Measurements from ENCODE around the gene RAB3IL1.
"Not testable (repeated sequence)": the region's sequence is repeated elsewhere in the genome, so short reads cannot be mapped to it uniquely, and the experiment has no call there.

The RAB3IL1 gene

DNA sequence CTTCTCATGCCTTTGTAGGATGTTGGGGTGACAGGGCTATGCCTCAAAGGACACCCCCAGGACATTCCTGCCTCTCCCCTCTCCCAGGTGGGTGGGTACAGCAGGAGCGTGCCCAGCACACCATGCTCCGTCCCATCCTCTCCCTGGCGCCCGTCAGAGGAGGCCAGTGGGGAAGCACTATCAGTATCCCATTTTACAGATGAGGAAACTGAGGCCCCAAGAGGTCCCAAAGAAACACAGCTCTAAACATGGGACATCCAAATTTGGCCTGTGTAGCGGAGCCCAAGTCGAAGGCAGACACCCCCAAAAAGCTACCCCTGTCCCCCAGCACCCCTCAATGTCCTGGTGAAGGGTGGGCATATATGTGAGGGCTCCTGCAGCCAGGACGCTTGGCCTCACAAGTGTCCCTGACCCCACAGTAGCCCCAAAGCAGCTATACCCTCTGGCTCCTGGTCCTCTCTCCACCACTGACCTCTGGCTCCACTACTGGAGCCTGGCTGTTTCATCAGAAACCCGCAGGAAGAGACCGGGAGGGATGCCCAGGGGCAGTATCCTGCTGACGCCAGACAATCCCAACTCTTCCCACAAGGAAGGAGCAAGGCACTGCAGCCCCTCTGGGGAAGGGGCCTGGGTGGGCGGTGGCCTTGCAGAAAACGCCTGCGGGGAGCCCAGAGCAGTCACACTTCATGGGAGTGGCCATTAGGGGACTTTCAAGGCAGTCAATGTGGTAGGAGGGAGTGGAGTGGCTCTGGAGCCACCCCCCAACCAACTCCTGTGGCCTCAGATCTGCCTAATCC lies 31.4 kb downstream of the RAB3IL1 start:
- TF ChIP-seq, protein P1, sequence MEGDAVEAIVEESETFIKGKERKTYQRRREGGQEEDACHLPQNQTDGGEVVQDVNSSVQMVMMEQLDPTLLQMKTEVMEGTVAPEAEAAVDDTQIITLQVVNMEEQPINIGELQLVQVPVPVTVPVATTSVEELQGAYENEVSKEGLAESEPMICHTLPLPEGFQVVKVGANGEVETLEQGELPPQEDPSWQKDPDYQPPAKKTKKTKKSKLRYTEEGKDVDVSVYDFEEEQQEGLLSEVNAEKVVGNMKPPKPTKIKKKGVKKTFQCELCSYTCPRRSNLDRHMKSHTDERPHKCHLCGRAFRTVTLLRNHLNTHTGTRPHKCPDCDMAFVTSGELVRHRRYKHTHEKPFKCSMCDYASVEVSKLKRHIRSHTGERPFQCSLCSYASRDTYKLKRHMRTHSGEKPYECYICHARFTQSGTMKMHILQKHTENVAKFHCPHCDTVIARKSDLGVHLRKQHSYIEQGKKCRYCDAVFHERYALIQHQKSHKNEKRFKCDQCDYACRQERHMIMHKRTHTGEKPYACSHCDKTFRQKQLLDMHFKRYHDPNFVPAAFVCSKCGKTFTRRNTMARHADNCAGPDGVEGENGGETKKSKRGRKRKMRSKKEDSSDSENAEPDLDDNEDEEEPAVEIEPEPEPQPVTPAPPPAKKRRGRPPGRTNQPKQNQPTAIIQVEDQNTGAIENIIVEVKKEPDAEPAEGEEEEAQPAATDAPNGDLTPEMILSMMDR (conservative IDR thresholded peaks at IDR 0.05; ENCODE audit: low read depth, low read length): no peak
- no peak for DNase-seq (ENCODE audit: low read depth)
- no peak overlapping the region for H3K4me3 ChIP-seq (ENCODE audit: low read depth, low read length)

DNA sequence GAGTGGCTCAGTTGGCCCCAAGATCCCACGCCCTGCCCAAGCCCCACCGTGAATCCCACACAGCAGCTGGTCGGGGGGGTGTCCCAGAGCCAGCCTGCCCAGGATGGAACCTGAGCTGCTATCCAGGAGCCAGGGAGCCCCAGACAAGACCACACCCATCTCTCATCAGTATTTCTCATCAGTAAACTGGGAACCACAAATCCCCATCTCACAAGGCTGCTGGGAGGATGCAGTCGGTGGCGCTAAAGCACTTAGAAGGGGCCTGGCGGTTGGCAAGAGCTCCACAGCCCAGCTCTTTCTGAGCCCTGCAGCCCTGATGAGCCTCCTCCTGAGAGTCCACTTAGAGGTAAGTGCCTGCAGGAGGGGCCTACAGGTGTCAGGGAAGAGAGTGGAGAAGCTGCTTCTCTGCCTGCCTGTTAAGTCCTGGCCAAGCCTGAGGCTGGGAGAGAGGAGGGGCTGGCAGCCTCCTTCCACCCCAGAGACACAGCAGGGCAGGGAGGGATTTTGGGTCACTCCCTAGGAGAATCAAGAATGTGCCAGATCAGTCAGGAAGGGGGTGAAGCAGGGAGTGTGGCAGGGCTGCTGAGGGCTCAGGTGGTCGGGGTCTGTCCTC lies 32.1 kb downstream of the RAB3IL1 start:
- TF ChIP-seq, protein P1 (conservative IDR thresholded peaks at IDR 0.05; ENCODE audit: low read depth, low read length): no peak
- no peak overlapping the region for H3K4me3 ChIP-seq (ENCODE audit: low read depth, low read length)
- no peak for DNase-seq (ENCODE audit: low read depth)

DNA sequence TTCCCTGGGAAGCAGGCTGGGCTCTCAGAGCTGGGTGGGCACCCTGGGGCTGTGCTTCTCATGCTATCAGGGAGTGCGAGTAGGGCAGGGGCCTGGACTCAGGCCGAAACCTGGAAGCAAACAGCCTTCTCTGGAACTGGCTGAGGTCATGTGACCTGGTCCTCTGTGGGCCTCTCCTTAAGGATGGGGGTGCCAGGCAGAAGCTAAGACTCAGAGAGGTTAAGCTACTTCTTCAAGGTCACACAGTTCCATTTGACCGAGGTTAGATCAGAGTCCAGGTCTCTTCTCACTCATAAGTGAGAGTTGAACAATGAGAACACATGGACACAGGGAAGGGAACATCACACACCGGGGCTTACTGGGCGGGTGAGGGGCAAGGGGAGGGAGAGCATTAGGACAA lies 33.4 kb downstream of the RAB3IL1 start:
- no peak overlapping the region for H3K4me3 ChIP-seq (ENCODE audit: low read depth, low read length)
- TF ChIP-seq, protein P1 (conservative IDR thresholded peaks at IDR 0.05; ENCODE audit: low read depth, low read length): no peak
- DNase-seq (ENCODE audit: low read depth): no peak

DNA sequence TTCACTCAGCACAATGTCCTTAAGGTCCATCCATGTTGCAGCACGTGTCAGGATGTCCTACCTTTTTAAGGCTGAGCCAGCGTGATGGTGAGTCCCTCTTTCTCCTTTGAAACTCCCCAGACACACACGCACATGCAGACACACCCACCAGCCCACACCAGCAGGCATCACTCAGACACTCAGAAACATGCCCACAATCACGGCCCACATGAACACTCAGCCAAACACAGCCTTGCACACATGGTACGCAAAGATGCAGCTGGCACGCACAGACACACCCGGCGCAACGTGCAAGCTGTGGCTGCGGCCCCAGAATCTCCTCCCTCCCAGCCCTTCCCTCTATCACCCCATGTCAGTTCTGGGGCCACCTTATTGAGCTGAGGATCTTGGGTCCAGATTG lies 34.0 kb downstream of the RAB3IL1 start:
- no peak for DNase-seq (ENCODE audit: low read depth)
- TF ChIP-seq, protein P1 (conservative IDR thresholded peaks at IDR 0.05; ENCODE audit: low read depth, low read length): no peak
- no peak overlapping the region for H3K4me3 ChIP-seq (ENCODE audit: low read depth, low read length)

DNA sequence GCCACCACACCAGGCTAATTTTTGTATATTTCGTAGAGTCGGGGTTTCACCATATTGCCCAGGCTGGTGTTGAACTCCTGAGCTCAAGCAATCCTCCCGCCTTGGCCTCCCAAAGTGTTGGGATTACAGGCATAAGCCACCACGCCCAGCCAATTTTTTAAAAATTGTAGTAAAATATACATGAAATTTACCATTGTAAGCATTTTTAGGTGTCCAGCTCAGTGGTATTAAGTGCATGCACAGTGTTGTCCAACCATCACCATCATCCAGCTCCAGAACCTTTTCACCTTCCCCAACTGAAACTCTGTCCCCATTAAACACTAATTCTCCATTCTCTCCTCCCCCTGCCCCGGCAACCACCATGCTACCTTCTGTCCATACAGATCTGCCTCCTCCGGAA lies 34.5 kb downstream of the RAB3IL1 start:
- TF ChIP-seq, protein P1 (conservative IDR thresholded peaks at IDR 0.05; ENCODE audit: low read depth, low read length): no peak
- no peak overlapping the region for H3K4me3 ChIP-seq (ENCODE audit: low read depth, low read length)
- DNase-seq (ENCODE audit: low read depth): no peak

DNA sequence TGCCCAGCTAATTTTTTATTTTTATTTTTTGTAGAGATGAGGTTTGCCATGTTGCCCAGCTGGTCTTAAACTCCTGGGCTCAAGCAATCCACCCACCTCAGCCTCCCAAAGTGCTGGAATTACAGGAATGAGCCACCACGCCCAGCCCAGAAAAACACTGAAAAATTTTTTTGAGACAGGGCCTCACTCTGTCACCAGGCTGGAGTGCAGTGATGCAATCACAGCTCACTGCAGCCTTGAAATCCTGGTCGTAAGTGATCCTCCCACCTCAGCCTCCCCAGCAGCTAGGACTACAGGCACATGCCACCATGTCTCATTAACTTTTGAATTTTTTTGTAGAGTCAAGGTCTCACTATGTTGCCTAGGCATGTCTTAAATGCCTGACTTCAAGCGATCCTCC lies 35.1 kb downstream of the RAB3IL1 start:
- not testable (repeated sequence) for DNase-seq (ENCODE audit: low read depth); H3K4me3 ChIP-seq (ENCODE audit: low read depth, low read length)

DNA sequence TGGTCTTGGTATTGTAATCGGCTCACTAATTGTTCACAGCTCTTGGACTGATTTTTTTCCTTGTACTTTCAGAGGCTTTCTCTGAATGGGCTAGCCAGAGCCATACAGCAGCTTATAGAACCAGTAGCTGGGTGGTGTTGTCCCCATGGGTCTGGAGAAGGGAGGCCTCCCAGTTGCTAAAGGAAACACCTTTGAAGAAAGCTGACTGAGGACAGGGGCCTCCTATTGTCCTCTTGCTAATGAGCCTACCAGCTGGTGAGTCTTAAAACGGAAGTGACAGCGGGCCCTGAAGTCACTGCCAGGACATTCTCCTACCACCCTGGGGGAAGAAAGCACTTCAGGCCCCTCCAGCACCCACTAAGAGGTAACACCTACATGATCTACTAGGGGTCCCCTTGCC lies 36.0 kb downstream of the RAB3IL1 start:
- H3K4me3 ChIP-seq (ENCODE audit: low read depth, low read length): no peak overlapping the region
- TF ChIP-seq, protein P1 (conservative IDR thresholded peaks at IDR 0.05; ENCODE audit: low read depth, low read length): no peak
- no peak for DNase-seq (ENCODE audit: low read depth)

Data from choroid plexus epithelial cell (primary cell).